ENCODE measurements around the gene MYL3. TPM values are rescaled to one million over a fixed set of nuclear protein-coding genes. Genes with fewer than 3 reads are reported as not detected.

The MYL3 gene
- total and polyA plus RNA-seq, 2 donors: 4.0 to 19.8 TPM

DNA sequence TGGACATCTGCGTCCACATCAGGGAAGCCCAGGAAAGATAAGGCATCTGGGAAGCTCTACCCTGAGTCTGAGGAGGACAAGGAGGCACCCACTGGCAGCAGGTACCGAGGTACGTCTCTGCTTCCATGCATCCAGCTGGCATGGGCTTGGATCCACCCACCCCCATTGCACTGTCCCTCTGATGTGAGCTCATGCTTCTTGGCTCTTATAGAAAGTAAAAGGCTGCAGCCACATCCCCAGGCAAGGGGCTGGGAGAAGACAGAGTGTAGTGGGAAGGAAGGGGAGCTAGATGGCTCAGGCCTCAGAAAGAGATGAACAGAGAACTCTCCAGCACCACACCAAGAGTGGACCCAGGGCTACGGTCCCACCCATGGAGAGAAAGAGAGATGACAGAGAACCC is 32.5 kb upstream of the MYL3 start:
- Histone ChIP-seq H3K4me3 (ENCODE audit: low read depth, low read length) (no peak overlapping the region), H3K27ac (ENCODE audit: low read depth) (no peak overlapping the region), H3K4me1 (ENCODE audit: insufficient read depth) (no peaks in the 10 kb centered on the region), H3K36me3 (ENCODE audit: insufficient read depth) (no peaks in the 10 kb centered on the region)
- DNase-seq (ENCODE audit: extremely low spot score): no peak
- WGBS: 82% methylated on average over 4 of the region's 4 CpGs

DNA sequence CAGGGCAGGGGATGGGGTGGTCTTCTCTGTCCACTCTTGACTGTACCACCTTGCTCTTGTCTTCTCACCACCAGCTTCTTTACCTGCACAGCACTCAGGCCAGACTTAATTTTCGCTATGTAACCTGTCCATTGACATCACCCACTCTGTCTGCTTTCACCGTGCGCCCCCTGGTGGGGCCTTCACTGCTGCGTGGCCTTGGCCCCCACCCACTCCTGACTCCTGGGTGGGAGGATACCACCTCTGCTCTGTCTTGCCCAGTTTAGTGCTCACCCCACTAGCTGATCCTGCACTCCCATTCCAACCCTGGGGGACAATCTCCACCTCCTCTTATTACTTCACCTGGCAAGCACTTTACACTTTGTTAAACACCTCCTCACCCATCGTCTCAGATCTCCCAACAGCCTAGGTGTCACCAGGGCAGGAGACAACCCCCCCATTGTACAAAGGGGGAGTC is 32.0 kb upstream of the MYL3 start:
- no peak for DNase-seq (ENCODE audit: extremely low spot score)
- no peaks in the 10 kb centered on the region for H3K36me3 ChIP-seq (ENCODE audit: insufficient read depth)
- no peaks in the 10 kb centered on the region for H3K4me1 ChIP-seq (ENCODE audit: insufficient read depth)
- H3K4me3 ChIP-seq (ENCODE audit: low read depth, low read length): no peak overlapping the region
- 23% methylated on average over 5 of the region's 5 CpGs for WGBS
- no peak overlapping the region for H3K27ac ChIP-seq (ENCODE audit: low read depth)

DNA sequence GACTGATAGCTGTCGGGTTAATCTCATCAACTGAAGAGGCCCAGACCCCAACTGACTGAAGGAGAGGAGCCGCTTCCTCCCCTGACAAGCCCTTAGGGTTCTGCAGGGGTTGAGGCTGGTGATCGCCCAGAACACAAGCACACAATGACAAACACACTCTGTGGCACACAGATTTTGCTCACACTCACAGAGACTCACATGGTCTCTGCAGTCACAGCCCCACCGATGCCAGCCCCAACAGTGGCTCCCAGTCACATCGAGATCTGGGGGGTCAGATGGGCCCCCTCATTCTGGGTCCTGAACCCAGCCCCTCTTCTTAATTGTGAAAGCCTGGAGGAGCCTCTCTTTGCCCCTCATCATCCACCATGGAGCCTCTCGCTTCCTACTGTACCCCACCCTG is 31.0 kb upstream of the MYL3 start:
- no peak overlapping the region for H3K4me3 ChIP-seq (ENCODE audit: low read depth, low read length)
- WGBS: 93% methylated on average over 6 of the region's 6 CpGs
- no peak overlapping the region for H3K27ac ChIP-seq (ENCODE audit: low read depth)
- H3K36me3 ChIP-seq (ENCODE audit: insufficient read depth): no peaks in the 10 kb centered on the region
- H3K4me1 ChIP-seq (ENCODE audit: insufficient read depth): no peaks in the 10 kb centered on the region
- no peak for DNase-seq (ENCODE audit: extremely low spot score)

DNA sequence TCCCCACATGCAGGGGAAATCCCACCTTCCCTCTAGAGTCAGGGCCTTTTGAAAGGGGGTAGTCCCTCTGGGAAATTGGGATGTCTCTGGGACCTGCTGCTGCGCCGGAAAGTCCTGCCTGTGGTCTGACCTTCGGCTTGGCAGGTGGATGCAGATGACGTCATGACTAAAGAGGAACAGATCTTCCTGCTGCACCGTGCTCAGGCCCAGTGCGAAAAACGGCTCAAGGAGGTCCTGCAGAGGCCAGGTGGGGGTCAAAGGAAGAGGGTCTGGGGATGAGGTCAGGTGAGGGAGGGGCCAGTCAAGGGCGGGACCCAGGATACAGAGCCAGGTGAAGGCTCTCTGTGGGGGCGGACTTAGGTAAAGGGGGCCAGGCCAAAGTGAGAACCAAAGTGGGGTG is 30.5 kb upstream of the MYL3 start:
- H3K36me3 ChIP-seq (ENCODE audit: insufficient read depth): no peaks in the 10 kb centered on the region
- no peak for DNase-seq (ENCODE audit: extremely low spot score)
- H3K27ac ChIP-seq (ENCODE audit: low read depth): no peak overlapping the region
- no peak overlapping the region for H3K4me3 ChIP-seq (ENCODE audit: low read depth, low read length)
- H3K4me1 ChIP-seq (ENCODE audit: insufficient read depth): no peaks in the 10 kb centered on the region
- WGBS: 85% methylated on average over 9 of the region's 9 CpGs

DNA sequence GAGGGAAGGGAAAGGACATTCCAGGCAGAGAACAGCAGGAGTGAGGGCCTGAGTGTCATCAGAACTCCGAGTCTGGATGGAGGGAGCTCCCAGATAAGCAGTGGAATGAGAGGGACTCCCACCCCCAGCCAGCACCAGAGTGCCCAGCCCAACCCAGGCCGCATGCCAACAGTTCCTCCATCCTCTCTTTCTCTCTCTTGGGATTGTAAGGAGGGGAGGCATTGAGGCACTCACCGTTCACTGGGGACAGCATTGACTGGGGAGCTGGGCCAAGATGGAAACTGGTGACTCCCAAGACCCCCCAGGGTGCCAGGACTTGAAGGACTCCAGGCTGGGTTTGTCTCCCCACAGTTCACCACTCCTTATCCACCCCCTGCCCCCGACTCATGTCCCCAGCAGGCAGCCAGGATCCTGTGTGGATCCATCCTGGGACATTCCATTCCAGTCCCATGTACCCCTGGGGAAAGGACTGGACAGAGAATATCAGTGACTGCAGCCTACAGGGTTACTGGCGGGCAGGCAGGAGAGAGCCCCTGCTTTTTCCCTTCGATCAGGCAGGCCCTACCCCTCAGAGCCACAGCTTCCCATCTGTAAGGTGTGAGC is 30.0 kb upstream of the MYL3 start:
- WGBS: 60% methylated on average over 6 of the region's 6 CpGs
- Histone ChIP-seq H3K36me3 (ENCODE audit: insufficient read depth) (no peaks in the 10 kb centered on the region), H3K4me3 (ENCODE audit: low read depth, low read length) (no peak overlapping the region), H3K4me1 (ENCODE audit: insufficient read depth) (no peaks in the 10 kb centered on the region), H3K27ac (ENCODE audit: low read depth) (no peak overlapping the region)
- DNase-seq (ENCODE audit: extremely low spot score): no peak

DNA sequence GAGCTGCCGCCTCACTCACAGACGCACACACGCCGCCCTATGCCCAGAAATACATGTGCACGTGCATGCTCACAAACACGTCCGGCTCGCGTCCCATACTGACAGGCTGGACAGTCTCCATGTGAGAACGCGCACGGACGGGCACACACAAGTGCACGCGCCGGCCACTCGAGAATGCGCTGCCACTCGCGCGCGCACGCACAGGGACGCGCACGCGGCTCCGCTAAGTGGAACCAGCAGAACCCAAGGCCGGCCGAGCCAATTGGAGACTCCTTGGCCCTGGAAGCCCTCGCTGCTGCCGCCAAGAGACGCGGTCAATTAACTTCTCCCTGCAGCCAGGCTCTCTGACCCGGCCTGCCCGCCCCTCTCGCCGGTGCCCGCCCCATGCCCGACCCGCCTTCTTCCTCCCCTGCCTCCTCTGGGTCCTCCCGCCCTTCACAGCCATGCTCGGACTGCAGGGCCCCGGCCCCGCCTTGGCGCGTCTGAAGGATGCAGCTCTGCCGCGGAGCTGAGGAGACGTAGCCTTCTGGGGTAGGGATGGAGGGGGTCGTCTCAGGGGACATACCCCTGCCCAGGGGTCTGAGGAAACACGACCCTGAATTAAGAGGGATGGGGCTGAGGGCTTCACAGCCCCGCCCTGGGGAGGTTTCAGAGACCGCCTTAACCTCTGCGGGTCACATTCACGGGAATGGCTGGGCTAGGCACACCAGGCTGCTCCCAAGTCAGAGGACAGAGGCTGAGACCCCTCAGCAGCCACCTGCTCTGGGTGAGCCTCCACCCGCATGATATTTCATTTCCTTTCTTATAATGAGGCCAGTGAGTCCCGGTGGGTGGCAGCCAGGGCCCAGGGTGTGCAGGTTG is 29.3 kb upstream of the MYL3 start:
- no peaks in the 10 kb centered on the region for H3K4me1 ChIP-seq (ENCODE audit: insufficient read depth)
- no peaks in the 10 kb centered on the region for H3K36me3 ChIP-seq (ENCODE audit: insufficient read depth)
- H3K4me3 ChIP-seq (ENCODE audit: low read depth, low read length): peak overlapping the region; percentile 10
- 6% methylated on average over 58 of the region's 58 CpGs for WGBS
- no peak overlapping the region for H3K27ac ChIP-seq (ENCODE audit: low read depth)
- no peak for DNase-seq (ENCODE audit: extremely low spot score)

DNA sequence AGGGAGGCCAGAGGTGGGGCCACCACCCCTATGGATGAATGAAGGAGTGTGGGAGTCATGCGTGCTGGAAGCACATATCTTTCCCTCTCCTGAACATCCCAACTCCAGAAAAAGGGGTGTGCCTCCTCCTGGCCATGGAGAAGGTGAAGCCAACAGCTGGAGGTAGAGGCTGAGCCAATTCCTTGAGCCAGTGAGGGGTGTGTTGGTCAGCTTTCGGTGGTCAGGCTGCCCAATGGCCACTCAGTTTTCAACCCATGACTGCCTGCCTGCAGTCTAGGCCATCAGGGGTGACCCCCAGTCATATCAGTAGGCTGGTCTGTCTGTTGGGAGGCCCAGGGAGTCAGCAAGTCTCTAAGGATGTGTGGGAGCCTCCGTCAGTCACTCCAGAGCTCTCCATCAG is 27.9 kb upstream of the MYL3 start:
- H3K36me3 ChIP-seq (ENCODE audit: insufficient read depth): no peaks in the 10 kb centered on the region
- DNase-seq (ENCODE audit: extremely low spot score): no peak
- no peaks in the 10 kb centered on the region for H3K4me1 ChIP-seq (ENCODE audit: insufficient read depth)
- no peak overlapping the region for H3K4me3 ChIP-seq (ENCODE audit: low read depth, low read length)
- no peak overlapping the region for H3K27ac ChIP-seq (ENCODE audit: low read depth)
- whole genome bisulfite sequencing: 96% methylated on average over 3 of the region's 3 CpGs

DNA sequence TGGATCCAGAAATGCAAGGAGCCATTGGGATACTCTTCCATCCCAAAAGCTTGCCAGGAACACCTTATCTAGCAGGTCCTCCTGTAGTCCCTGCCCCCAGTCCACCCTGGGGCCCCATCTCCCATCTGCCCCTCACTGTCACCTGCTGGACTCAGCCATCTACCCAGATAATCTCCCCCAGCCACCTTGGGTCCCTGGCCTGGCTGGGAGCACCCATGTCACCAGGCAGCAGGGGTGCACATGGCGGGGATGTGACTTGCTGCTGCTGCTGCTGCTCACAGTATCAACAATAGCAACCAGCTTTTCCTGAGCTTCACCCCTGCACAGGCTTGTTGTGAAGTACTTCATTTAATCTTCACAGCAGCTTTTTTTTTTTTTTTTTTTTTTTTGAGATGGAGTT is 26.9 kb upstream of the MYL3 start:
- H3K36me3 ChIP-seq (ENCODE audit: insufficient read depth): no peaks in the 10 kb centered on the region
- no peak overlapping the region for H3K4me3 ChIP-seq (ENCODE audit: low read depth, low read length)
- 98% methylated on average over 1 of the region's 1 CpG for WGBS
- no peaks in the 10 kb centered on the region for H3K4me1 ChIP-seq (ENCODE audit: insufficient read depth)
- no peak for DNase-seq (ENCODE audit: extremely low spot score)
- H3K27ac ChIP-seq (ENCODE audit: low read depth): no peak overlapping the region

DNA sequence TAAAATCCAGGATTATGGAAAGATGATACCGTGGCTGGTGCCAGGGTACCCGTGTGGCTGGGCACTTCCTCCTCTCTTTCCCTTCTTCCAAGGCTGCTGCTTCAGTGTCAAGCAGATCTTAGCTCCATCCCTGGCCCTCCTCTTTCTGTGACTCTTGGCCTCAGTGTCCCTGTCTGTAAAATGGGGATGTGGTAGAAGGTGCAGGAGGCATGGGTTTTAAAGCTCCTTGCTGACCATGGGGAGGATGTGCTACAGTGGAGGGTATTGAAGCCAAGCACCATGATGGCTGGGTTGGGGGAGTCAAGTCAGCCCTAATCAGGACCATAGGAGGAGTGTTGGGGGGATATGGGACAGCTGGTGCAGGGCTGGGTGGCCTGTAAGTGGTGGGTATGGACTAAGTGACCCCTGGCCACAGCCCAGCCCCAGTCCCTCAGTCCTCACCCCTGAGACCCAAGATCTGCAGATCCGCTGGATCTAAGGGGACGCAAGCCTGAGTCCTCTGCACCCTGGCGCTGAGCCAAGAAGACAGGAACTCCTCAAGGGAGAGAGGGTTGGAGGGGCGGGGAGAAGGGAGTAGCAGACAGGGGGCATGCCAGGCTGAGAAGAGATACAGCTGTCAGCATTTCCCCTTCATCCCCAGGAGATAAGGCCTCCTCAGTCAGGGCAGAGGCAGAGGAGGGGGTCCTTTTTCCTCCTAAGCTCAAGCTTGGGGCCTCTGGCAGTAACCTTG is 26.3 kb upstream of the MYL3 start:
- no peak overlapping the region for H3K4me3 ChIP-seq (ENCODE audit: low read depth, low read length)
- no peak for DNase-seq (ENCODE audit: extremely low spot score)
- no peak overlapping the region for H3K27ac ChIP-seq (ENCODE audit: low read depth)
- H3K36me3 ChIP-seq (ENCODE audit: insufficient read depth): no peaks in the 10 kb centered on the region
- no peaks in the 10 kb centered on the region for H3K4me1 ChIP-seq (ENCODE audit: insufficient read depth)
- 51% methylated on average over 6 of the region's 6 CpGs for WGBS

DNA sequence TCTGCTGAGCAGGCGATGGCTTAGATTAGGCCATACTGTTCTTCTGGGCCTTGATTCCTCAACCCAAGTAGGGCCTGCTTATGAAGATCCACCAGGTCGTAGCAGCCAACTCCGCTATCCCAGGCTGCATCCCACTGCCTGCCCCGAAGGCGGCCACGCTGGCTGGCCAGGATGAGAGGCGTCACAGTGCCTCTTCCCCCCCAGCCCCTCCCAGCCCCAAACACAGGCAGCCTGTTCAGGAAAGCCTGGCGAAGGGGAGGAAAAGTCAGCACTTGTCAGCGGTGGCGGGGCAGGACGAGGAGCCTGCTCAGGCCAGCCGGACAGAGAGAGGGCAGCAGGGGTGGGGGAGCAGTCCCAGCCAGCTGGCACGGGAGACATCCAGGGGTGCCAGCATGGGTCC is 25.5 kb upstream of the MYL3 start:
- Histone ChIP-seq H3K36me3 (ENCODE audit: insufficient read depth) (no peaks in the 10 kb centered on the region), H3K27ac (ENCODE audit: low read depth) (no peak overlapping the region), H3K4me1 (ENCODE audit: insufficient read depth) (no peaks in the 10 kb centered on the region), H3K4me3 (ENCODE audit: low read depth, low read length) (no peak overlapping the region)
- WGBS: 79% methylated on average over 13 of the region's 13 CpGs
- DNase-seq (ENCODE audit: extremely low spot score): no peak

DNA sequence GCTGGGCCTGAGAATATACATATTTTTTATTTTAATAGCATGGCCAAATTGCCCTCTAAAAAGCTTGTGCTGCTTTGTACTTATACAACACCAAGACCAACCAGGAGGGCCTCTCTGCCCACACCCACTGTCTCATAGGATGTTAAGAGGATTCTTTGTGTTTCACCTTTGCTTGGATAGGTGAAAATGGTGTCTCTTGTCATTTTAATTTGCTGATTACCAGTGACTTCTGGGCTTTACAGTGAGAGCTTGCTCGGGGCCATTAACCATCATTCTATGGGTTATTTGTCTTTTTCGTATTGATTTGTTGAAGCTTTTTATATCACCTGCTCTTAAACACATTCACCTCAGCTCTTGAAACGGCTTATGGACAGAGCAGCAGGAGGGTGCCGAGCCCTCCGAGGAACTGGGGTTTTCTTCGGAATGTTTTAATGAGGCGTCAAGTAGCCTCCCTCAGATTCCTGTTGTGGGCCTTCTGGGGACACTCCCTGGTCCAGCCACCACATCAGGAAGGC is 24.8 kb upstream of the MYL3 start:
- DNase-seq (ENCODE audit: extremely low spot score): no peak
- no peak overlapping the region for H3K4me3 ChIP-seq (ENCODE audit: low read depth, low read length)
- no peak overlapping the region for H3K27ac ChIP-seq (ENCODE audit: low read depth)
- H3K36me3 ChIP-seq (ENCODE audit: insufficient read depth): no peaks in the 10 kb centered on the region
- no peaks in the 10 kb centered on the region for H3K4me1 ChIP-seq (ENCODE audit: insufficient read depth)
- WGBS: 79% methylated on average over 7 of the region's 7 CpGs

DNA sequence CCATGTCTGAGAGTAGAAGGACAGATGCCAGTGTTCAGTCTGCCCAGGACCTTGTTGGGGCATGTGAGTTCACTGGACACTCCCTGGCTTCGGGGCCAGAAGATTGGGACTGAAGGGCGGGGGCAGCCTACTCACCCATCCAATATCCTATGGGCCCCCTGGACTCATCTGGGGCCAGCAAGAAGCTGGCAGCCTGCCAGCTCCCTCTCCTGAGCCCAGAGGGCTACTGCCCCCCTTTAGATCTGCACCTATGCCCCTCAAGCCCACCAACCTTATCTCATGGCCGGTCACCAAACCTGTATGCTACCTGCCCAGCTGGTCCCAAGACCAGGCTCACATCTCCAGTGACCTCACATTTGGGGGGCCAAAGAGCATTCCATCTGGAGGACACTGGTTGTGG is 22.4 kb upstream of the MYL3 start:
- Histone ChIP-seq H3K36me3 (ENCODE audit: insufficient read depth) (no peaks in the 10 kb centered on the region), H3K4me3 (ENCODE audit: low read depth, low read length) (no peak overlapping the region), H3K4me1 (ENCODE audit: insufficient read depth) (no peaks in the 10 kb centered on the region), H3K27ac (ENCODE audit: low read depth) (no peak overlapping the region)
- WGBS: 95% methylated on average over 3 of the region's 3 CpGs
- no peak for DNase-seq (ENCODE audit: extremely low spot score)

DNA sequence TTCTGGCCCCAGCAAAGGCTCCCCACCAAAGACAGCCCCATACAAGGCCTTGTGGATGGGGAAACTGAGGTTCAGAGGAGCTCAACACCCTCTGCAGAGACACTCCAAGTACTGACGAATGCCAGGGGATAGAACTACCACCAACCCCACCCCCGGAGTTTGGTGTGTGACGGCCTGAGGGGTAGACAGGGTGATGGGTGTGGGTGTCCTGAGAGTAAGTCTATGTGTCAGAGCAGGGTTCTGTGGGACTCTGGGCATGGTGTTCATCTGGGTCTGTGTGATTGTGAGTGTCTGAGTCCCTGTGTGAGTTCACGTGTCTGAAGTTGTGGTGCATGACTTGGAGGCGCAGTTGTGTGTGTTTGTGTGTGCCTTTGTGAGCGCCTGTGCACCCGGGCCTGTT is 21.7 kb upstream of the MYL3 start:
- Histone ChIP-seq H3K36me3 (ENCODE audit: insufficient read depth) (no peaks in the 10 kb centered on the region), H3K4me1 (ENCODE audit: insufficient read depth) (no peaks in the 10 kb centered on the region), H3K4me3 (ENCODE audit: low read depth, low read length) (no peak overlapping the region), H3K27ac (ENCODE audit: low read depth) (no peak overlapping the region)
- DNase-seq (ENCODE audit: extremely low spot score): no peak
- WGBS: 90% methylated on average over 7 of the region's 7 CpGs

DNA sequence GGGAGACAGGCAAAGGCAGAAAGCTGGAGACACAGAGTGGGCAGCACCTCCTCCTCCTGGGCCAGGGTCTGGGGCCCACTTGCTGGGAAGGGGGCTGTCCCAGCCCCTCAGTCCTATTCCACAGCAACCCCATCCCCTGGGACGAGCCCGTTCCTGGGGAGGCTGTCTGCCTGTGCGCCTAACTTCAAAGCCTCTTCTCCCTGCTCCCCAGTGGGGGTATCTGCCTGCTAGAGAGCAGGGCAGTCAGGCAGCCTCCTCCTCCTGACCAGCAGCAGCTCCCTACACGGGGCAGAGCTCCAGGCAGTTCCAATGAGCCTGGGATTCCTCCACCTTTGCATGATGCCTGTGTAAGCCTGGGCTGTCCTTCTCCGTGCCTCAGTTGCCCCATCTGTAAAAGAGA is 21.2 kb upstream of the MYL3 start:
- H3K4me1 ChIP-seq (ENCODE audit: insufficient read depth): no peaks in the 10 kb centered on the region
- no peak for DNase-seq (ENCODE audit: extremely low spot score)
- H3K36me3 ChIP-seq (ENCODE audit: insufficient read depth): no peaks in the 10 kb centered on the region
- H3K4me3 ChIP-seq (ENCODE audit: low read depth, low read length): no peak overlapping the region
- no peak overlapping the region for H3K27ac ChIP-seq (ENCODE audit: low read depth)
- WGBS: 72% methylated on average over 5 of the region's 5 CpGs
